ENCODE measurements around the gene ARHGEF7. TPM values are rescaled to one million over a fixed set of nuclear protein-coding genes. Genes with fewer than 3 reads are reported as not detected.

Gene ARHGEF7
- total RNA-seq, 4 donors from 2014 or later = 64.2 to 127 (median 88.2) TPM

DNA sequence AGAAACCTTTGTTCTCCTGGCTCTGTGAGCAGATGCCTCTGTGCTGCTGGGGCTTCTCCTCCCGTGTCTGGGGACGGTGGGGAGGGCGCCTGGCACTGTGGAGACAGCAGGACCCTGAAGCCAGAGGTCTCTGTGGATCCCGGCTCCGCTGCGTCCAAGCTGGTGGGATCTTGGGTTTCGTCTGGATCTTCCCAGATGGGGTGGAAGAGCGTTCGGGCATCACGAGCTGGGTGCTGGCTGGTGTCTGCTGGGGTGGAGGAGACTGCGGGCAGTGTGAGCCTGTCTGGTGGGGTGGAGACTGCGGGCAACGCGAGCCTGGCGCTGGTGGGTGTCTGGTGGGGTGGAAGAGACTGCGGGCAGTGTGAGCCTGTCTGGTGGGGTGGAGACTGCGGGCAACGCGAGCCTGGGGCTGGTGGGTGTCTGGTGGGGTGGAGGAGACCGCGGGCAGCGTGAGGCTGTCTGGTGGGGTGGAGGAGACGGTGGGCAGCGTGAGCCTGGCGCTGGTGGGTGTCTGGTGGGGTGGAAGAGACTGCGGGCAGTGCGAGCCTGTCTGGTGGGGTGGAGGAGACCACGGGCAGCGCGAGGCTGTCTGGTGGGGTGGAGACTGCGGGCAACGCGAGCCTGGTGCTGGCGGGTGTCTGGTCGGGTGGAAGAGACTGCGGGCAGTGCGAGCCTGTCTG is 211.0 kb downstream of the ARHGEF7 start:
- no peak overlapping the region for H3K4me3 ChIP-seq (replicated peaks in 1 of 3)
- 81 to 92% methylated on average over 37 of the region's 37 CpGs for WGBS, 2 donors
- TF ChIP-seq POLR2A (IDR thresholded peaks at IDR 0.05) (no peak), CTCF (IDR thresholded peaks at IDR 0.05) (no peak)
- H3K27ac ChIP-seq = no peak overlapping the region
- no peaks in the 10 kb centered on the region for H3K9me3 ChIP-seq
- no peak for DNase-seq
- H3K27me3 ChIP-seq = no peaks in the 10 kb centered on the region
- intact Hi-C loops (cut with DNase I) = no loop called here
- H3K36me3 ChIP-seq = no peaks in the 10 kb centered on the region
- H3K4me1 ChIP-seq = no peaks in the 10 kb centered on the region

DNA sequence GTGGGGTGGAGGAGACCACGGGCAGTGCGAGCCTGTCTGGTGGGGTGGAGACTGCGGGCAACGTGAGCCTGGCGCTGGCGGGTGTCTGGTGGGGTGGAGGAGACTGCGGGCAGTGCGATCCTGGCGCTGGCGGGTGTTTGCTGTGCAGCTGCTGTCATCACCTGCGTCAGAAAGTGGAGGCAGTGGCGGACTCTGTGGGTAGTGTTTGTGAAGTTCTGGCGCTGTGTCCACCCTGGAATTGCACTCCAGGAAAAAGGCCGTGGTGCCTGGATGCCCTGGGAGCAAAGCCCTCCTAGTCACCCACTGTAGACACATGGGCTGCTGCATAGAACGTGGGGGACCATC is 211.5 kb downstream of the ARHGEF7 start:
- no peaks in the 10 kb centered on the region for H3K4me1 ChIP-seq
- H3K9me3 ChIP-seq = no peaks in the 10 kb centered on the region
- 89 to 94% methylated on average over 14 to 15 of the region's 15 CpGs for WGBS, 2 donors
- H3K4me3 ChIP-seq (replicated peaks in 1 of 3) = no peak overlapping the region
- H3K27ac ChIP-seq = no peak overlapping the region
- no peak for DNase-seq
- H3K27me3 ChIP-seq = no peaks in the 10 kb centered on the region
- TF ChIP-seq CTCF (IDR thresholded peaks at IDR 0.05) = no peak
- TF ChIP-seq POLR2A (IDR thresholded peaks at IDR 0.05) = no peak
- intact Hi-C loops (cut with DNase I) = no loop called here
- H3K36me3 ChIP-seq = no peaks in the 10 kb centered on the region

DNA sequence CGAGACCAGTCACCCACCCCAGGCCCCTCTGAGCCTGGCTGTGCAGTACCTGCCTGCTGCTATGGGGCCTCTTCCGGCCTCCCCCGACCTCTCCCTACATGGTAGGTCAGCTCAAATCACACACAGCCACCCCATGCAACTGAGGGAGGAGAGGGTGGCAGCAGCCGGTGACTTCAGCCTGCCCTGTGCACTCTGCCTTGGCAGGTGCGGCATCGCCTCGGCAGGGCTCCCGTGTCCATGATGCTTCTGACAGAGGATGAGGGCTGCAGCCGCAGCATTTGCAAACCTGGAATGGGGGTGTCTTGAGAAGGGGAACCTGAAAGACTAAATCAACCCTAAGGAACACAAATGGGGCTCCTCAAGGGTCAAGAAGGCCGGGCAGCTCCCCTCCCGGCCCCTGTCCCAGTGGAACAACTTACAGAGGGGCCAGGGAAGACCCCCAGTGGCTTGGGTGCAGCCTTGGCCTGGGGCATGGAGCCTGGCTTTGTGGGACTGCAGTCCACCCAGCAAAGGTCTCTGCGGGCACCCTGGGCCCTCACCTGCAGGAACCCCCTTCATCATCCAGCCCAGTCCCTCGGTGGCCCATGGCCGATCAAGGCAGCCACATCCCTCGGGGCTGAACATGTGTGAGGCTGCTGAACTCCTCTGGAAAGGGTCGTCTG is 212.0 kb downstream of the ARHGEF7 start:
- Histone ChIP-seq H3K9me3 (no peaks in the 10 kb centered on the region), H3K27ac (no peak overlapping the region), H3K36me3 (no peaks in the 10 kb centered on the region), H3K4me1 (no peaks in the 10 kb centered on the region), H3K4me3 (replicated peaks in 1 of 3) (no peak overlapping the region), H3K27me3 (no peaks in the 10 kb centered on the region)
- intact Hi-C loops (cut with DNase I) = no loop called here
- whole genome bisulfite sequencing, 2 donors = 81 to 86% methylated on average over 11 to 12 of the region's 16 CpGs
- no peak for DNase-seq
- TF ChIP-seq POLR2A (IDR thresholded peaks at IDR 0.05) (no peak), CTCF (IDR thresholded peaks at IDR 0.05) (no peak)

- intact Hi-C loops (cut with DNase I) = no loop called here
- H3K9me3 ChIP-seq = no peaks in the 10 kb centered on the region
- no peaks in the 10 kb centered on the region for H3K4me1 ChIP-seq
- WGBS, 2 donors = 93 to 94% methylated on average over 32 of the region's 32 CpGs
- no peak for DNase-seq
- no peak overlapping the region for H3K27ac ChIP-seq
- TF ChIP-seq CTCF (IDR thresholded peaks at IDR 0.05) (no peak), POLR2A (IDR thresholded peaks at IDR 0.05) (no peak)
- no peaks in the 10 kb centered on the region for H3K27me3 ChIP-seq
- no peak overlapping the region for H3K4me3 ChIP-seq (replicated peaks in 1 of 3)
- no peaks in the 10 kb centered on the region for H3K36me3 ChIP-seq
These were observed 212.8 kb downstream of the ARHGEF7 start for GRCh38 chr13:111327730-111328573.

Data from thyroid gland (tissue), 4 donors.